GM10847 (cell line): ENCODE data around the gene OR1F1.

Source experiments
- POLR2A ChIP-seq: IDR thresholded peaks from 2 replicates; pipeline ENCODE4 v1.6.1; 2011; ENCODE audit not compliant: insufficient read length; ENCODE audit errors: extremely low read depth

OR1F1 gene

GRCh38 chr16:3148256-3149192 lies 39.5 kb upstream of the OR1F1 start:
- no peak for TF ChIP-seq POLR2A

DNA sequence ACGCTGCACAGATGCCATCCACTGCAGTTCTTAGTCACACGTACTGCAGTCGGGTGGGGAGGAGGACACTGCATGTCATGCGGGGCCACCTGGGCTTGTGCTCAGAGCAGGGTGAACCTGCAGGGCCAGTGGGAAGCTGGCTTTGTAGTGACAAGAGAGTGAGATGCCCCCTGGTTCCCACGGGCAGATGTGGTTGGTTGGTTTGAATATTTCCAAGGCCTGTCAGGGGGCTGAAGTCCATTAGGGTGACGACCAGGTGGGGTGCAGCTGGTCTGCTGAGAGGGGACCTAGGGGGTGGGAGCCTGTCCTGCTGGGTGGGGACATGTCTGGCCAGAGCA lies 38.8 kb upstream of the OR1F1 start:
- no peak for TF ChIP-seq POLR2A

DNA sequence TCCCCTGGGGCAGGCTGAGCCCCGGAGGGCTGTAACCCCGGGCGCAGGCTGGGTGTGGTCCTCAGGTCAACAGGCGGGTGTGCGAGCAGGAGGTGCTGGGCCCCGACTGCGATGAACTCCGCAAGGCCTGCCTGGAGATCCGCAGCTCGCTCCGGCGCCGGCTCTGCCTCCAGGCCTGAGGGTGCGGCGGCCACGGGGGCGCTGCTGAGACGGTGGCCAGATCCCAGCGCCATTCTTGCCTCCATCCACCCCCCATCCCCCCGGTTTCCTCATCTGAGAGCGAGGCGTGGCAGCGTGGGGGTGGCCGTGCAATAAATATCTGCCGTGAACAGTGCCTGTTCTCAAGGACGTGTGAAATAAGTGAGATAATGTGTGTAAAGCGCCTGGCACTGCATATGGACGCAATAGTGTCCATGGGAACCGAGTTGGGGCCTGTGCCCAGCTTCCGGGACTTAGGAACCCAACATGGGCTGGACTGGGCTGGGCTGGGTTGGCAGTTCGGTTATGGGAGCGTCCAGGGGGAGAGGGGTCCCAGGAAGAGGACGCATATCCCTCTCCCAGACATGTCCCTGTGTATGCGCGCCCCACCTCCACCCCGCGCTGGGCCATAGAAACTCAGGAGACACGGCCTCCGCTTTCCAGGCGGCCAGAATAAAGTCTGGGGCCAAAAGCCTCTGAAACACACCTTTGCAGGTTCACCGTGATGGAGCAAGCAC lies 38.2 kb upstream of the OR1F1 start:
- TF ChIP-seq POLR2A: no peak

GRCh38 chr16:3150346-3151218 lies 37.4 kb upstream of the OR1F1 start:
- TF ChIP-seq POLR2A: no peak

DNA sequence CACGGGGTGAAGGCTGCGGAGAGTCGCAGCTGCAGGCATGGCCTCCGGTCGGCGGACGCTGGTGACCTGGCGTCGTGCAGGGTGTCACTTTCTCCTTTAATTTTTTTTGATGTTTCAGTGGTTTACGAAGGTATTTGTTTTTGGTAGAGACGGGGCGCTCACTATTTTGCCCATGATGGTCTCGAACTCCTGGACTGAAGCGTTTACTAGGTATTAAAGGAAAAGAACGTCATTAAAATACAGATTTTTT lies 36.1 kb upstream of the OR1F1 start:
- TF ChIP-seq POLR2A: no peak

DNA sequence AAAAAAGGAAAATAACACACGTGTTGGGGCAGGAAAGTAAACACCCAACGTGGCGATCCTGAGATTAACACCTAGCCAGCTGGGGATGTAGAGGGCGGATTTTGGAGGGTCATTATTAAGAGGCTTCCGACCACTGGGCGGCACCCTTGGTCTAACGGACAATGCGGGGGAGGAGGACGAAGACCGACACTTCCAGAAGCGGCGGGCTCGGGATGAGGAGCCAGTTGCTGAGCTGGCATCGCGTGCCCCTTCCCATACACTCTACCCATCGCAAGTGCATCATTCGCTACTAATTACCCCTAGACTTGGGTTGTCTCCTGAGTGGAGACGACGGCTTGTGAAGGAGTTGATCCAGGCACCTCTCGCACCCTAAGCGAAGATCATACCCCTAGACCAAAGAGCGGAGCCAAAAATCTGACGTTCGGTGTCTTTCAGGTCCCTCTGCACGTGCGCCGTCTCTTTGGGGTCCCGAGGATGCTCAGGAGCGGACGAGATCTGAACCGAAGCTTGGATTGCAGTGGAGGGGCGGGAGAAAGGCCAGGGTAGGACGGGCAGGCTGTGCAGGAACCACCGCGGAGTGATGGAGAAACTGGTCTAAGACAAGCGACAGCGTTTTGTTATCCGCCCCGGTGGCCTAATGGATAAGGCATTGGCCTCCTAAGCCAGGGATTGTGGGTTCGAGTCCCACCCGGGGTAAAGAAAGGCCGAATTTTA lies 35.6 kb upstream of the OR1F1 start:
- TF ChIP-seq POLR2A: no peak

- TF ChIP-seq POLR2A: no peak
Measured at GRCh38 chr16:3152991-3153368, 35.0 kb upstream of the OR1F1 start.

DNA sequence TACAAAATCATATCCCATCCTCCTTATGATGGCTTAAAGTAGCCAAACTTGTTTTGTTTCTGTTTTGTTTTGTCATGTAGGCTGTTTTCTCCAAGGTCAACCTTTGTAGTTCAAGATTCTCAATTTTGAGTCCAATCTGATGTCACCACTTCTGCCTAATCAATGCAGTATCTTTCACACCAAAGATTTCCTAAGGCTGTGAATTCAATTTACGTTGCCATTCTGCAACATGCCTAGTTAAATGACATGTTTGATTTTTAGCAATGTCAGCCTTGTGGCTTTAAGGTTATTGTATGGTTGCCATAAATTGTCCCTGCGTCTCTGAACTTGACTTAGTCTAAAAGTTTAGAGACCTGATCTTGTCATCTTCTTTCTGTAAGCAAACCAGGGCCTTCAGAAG lies 32.8 kb upstream of the OR1F1 start:
- no peak for TF ChIP-seq POLR2A

DNA sequence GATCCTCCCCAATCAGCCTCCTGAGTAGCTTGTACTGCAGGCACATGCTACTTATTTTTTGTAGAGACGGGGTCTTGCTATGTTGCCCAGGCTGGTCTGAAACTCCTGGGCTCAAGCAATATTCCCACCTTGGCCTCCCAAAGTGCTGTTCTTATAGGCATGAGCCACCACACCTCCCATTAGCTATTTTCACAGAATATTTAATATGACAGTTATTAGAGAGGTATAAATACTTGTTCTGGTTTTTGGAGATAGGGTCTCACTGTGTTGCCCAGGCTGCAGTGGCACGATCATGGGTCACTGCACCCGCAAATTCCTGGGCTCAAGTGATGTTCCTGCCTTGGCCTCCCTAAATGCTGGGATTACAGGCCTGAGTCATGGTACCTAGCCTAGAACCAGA lies 32.0 kb upstream of the OR1F1 start:
- TF ChIP-seq POLR2A: no peak

GRCh38 chr16:3157229-3158025 lies 30.6 kb upstream of the OR1F1 start:
- TF ChIP-seq POLR2A: no peak

DNA sequence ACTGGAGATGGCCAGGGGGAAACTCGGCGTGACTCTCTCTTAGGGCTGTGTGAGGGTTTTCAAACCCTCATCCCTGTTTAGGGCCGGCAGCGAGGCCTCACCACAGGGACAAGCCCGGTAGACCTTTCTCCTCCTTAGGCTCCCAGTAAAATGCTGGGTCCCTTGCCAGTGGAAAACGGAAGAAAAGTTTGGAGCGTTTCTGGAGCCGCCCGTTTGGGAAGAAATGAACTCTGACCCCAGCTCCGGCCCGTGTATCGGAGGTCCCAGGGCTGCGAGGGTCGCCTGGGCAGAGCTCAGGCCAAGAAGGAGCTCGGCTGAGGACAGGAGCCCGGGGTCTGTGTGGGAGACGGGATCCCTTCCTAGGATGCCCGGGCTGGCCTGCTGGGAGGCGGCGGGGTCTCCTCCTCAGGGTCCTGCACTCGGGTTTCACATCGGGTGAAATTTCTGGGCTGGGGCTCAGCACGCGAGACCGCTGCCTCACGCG lies 29.9 kb upstream of the OR1F1 start:
- no peak for TF ChIP-seq POLR2A

DNA sequence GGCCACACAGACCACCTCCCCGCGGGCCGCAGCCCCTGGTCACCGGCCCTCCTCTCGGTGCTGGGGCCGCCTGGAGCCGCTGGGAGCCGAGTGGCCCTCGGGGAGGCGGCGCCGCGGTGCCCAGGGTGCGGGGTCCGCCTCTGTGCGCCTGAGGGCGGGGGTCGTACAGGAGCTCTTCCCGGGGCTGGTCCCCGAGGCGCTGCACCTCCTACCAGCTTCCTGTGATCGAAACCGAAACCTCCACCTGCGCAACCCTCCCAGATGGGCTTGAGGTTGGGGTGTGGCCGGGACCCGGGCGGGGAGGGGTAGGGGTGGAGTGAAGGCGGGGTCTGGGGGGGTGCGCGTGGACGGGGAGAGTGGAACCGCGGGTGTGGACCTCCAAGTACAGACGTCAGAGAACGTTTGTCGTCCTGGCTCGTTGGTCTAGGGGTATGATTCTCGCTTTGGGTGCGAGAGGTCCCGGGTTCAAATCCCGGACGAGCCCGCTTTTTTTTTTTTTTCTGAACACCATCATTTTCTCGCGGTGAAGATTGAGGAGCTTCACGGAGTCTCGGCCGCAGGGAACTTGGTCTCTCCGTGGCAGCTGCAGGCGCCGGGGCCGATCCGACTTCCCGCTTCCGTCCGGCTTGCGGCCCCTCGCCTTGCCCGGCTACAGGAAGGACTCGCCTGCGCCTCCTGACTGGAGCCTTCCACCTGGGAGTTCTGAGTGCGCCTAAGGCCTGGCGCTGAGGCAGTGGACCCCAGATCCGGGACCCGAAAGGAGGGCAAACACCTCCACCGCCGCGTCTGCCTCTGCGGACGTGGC lies 29.3 kb upstream of the OR1F1 start:
- TF ChIP-seq POLR2A: no peak

DNA sequence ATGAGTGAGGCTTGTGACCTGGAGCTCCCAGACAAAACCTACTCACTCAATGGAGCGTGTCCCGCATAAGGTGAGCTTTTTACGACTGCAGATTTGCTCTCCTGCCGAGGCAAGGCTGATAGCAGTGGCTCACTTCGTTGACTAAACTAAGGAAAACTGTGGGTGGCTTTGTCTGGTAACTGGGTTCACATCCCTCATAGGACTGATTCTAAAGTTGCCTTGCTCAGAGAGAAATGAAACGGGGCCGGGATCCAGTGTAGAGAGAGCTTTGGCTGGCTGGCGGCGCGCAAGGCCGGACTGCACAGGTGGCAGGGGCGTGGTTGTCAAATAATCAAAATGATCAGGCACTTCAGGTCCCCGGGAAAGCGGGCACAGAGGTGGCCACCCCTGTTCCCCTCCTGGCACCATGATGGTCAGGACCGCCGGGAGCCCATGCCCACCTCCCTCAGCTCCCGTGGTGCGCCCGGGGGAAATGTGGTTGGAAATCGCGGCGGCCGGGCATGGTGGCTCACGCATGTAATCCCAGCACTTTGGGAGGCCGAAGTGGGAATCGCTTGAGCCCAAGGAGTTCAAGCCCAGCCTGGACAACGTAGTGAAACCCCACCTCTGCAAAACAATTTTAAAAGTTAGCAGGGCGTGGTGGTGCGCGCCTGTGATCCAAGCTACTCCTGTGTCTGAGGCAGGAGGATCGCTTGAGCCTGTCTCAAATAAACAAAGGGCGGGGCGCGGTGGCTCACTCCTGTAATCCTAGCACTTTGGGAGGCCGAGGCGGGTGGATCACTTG lies 26.6 kb upstream of the OR1F1 start:
- no peak for TF ChIP-seq POLR2A
